Neural progenitor cell (in vitro differentiated cells): Measurements from ENCODE around the gene MINDY1. TPM values are rescaled to one million over a fixed set of nuclear protein-coding genes. Genes with fewer than 3 reads are reported as not detected.

Source experiments
- DNase-seq: peaks from one replicate; pipeline ENCODE4 v3.0.0-alpha.2; 2016; ENCODE audit warnings: low spot score
- H2AFZ ChIP-seq: fragments of 200-600 bp; sonication (generic); replicated peaks from 2 replicates; pipeline ENCODE4 v1.6.1; 2016; ENCODE audit warnings: antibody characterized with exemption
- H3F3A ChIP-seq: fragments of 200-600 bp; sonication (generic); 2 replicates; pipeline ENCODE4 v1.6.1; 2016; ENCODE audit warnings: antibody characterized with exemption, low read depth
- H3K27ac ChIP-seq: fragments of 200-600 bp; sonication (generic); 2 replicates; pipeline ENCODE4 v1.5.1; 2016; ENCODE audit warnings: mild to moderate bottlenecking
- H3K27me3 ChIP-seq: fragments of 200-600 bp; sonication (generic); 2 replicates; pipeline ENCODE4 v1.6.1; 2016; ENCODE audit warnings: mild to moderate bottlenecking, moderate library complexity
- H3K36me3 ChIP-seq: fragments of 200-600 bp; sonication (generic); 2 replicates; pipeline ENCODE4 v1.5.1; 2016
- H3K4me1 ChIP-seq: fragments of 200-600 bp; sonication (generic); 2 replicates; pipeline ENCODE4 v1.6.1; 2016; ENCODE audit warnings: mixed run types
- H3K4me2 ChIP-seq: fragments of 200-600 bp; sonication (generic); 2 replicates; pipeline ENCODE4 v1.6.1; 2016
- H3K4me3 ChIP-seq: fragments of 200-600 bp; sonication (generic); 2 replicates; pipeline ENCODE4 v1.5.1; 2016
- H3K79me2 ChIP-seq: fragments of 200-600 bp; sonication (generic); 2 replicates; pipeline ENCODE4 v1.6.1; 2016; ENCODE audit warnings: low read depth
- H3K9ac ChIP-seq: fragments of 200-600 bp; sonication (generic); 2 replicates; pipeline ENCODE4 v1.6.1; 2016
- H3K9me3 ChIP-seq: fragments of 200-600 bp; sonication (generic); 2 replicates; pipeline ENCODE4 v1.5.1; 2016; ENCODE audit warnings: low read depth
- H4K20me1 ChIP-seq: fragments of 200-600 bp; sonication (generic); 2 replicates; pipeline ENCODE4 v1.6.1; 2016; ENCODE audit warnings: low read depth
- H3K27ac Mint-ChIP-seq: 3 replicates; pipeline ENCODE4 v1.8.0; 2021; ENCODE audit warnings: mixed read lengths
- H3K27me3 Mint-ChIP-seq: 2 replicates; pipeline ENCODE4 v1.8.0; 2022; ENCODE audit warnings: low read depth, mild to moderate bottlenecking, inconsistent platforms, moderate library complexity, mixed read lengths; ENCODE audit not compliant: insufficient read depth
- H3K36me3 Mint-ChIP-seq: 3 replicates; pipeline ENCODE4 v1.8.0; 2021; ENCODE audit warnings: mixed read lengths
- H3K4me1 Mint-ChIP-seq: 3 replicates; pipeline ENCODE4 v1.8.0; 2021; ENCODE audit warnings: mixed read lengths
- H3K4me3 Mint-ChIP-seq: 3 replicates; pipeline ENCODE4 v1.8.0; 2021; ENCODE audit warnings: mild to moderate bottlenecking, moderate library complexity, mixed read lengths
- H3K9me3 Mint-ChIP-seq: 3 replicates; pipeline ENCODE4 v1.8.0; 2020; ENCODE audit warnings: mixed read lengths
- EZH2 ChIP-seq: fragments of 200-600 bp; sonication (generic); IDR thresholded peaks from 2 replicates; pipeline ENCODE4 v1.6.1; 2017; ENCODE audit warnings: antibody characterized with exemption, mild to moderate bottlenecking, moderate library complexity
- EZH2phosphoT487 ChIP-seq: fragments of 200-600 bp; sonication (generic); IDR thresholded peaks from 2 replicates; pipeline ENCODE4 v1.6.1; 2017; ENCODE audit warnings: antibody characterized with exemption
- total RNA-seq: library from RNA; depleted of rRNA; stranded (reverse); fragments of >200 nt; gene quantifications from 2 replicates; pipeline ENCODE4 v1.2.3, GENCODE V29; 2015; ENCODE audit warnings: low replicate concordance
- TF ChIP-seq, protein P1 (sequence below): fragments of 200-600 bp; sonication (generic); IDR thresholded peaks from 2 replicates; pipeline ENCODE4 v1.5.1; 2017; ENCODE audit warnings: antibody characterized with exemption, mild to moderate bottlenecking

Gene MINDY1
- total RNA-seq, 1 donor from 2014 or later, result 8.5 TPM

DNA sequence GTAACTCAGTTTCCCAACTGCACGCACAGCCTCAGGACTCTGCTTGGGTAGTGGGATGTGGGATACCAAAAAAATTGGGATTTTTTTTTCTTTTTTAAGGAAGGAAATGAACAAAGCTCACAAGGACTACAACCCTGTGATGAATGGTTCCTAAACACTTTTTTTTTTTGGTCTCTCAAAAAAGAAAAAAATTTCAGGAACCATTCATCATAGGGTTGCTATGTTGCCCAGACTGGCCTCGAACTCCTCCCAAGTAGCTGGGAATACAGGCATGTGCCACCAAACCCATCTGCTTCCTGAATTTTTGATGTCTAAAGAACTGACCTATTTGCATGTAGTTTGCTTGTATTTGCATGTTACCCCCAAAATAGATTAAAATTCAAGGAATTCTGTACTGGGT is 6.8 kb downstream of the MINDY1 start:
- no peaks in the 10 kb centered on the region for H3F3A ChIP-seq
- no peak overlapping the region for H3K27ac ChIP-seq
- no peaks in the 10 kb centered on the region for H3K79me2 ChIP-seq
- H3K36me3 ChIP-seq, result no peaks in the 10 kb centered on the region
- H3K27me3 ChIP-seq, result no peaks in the 10 kb centered on the region
- no peak overlapping the region for H2AFZ ChIP-seq
- no peak overlapping the region for H3K4me3 ChIP-seq
- no peak for TF ChIP-seq EZH2phosphoT487
- no peak for TF ChIP-seq EZH2
- TF ChIP-seq, protein P1, sequence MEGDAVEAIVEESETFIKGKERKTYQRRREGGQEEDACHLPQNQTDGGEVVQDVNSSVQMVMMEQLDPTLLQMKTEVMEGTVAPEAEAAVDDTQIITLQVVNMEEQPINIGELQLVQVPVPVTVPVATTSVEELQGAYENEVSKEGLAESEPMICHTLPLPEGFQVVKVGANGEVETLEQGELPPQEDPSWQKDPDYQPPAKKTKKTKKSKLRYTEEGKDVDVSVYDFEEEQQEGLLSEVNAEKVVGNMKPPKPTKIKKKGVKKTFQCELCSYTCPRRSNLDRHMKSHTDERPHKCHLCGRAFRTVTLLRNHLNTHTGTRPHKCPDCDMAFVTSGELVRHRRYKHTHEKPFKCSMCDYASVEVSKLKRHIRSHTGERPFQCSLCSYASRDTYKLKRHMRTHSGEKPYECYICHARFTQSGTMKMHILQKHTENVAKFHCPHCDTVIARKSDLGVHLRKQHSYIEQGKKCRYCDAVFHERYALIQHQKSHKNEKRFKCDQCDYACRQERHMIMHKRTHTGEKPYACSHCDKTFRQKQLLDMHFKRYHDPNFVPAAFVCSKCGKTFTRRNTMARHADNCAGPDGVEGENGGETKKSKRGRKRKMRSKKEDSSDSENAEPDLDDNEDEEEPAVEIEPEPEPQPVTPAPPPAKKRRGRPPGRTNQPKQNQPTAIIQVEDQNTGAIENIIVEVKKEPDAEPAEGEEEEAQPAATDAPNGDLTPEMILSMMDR, result no peak
- Mint-ChIP-seq H3K4me1 (peaks cover 18% of the 10 kb centered on the region), H3K4me3 (no peak overlapping the region), H3K27me3 (peaks cover 3% of the 10 kb centered on the region), H3K9me3 (no peaks in the 10 kb centered on the region), H3K27ac (no peak overlapping the region), H3K36me3 (peaks cover 18% of the 10 kb centered on the region)
- H3K9me3 ChIP-seq, result no peaks in the 10 kb centered on the region
- peaks cover 3% of the 10 kb centered on the region for H3K4me1 ChIP-seq
- H3K4me2 ChIP-seq, result no peak overlapping the region
- H3K9ac ChIP-seq, result no peak overlapping the region
- no peaks in the 10 kb centered on the region for H4K20me1 ChIP-seq
- DNase-seq, result no peak

DNA sequence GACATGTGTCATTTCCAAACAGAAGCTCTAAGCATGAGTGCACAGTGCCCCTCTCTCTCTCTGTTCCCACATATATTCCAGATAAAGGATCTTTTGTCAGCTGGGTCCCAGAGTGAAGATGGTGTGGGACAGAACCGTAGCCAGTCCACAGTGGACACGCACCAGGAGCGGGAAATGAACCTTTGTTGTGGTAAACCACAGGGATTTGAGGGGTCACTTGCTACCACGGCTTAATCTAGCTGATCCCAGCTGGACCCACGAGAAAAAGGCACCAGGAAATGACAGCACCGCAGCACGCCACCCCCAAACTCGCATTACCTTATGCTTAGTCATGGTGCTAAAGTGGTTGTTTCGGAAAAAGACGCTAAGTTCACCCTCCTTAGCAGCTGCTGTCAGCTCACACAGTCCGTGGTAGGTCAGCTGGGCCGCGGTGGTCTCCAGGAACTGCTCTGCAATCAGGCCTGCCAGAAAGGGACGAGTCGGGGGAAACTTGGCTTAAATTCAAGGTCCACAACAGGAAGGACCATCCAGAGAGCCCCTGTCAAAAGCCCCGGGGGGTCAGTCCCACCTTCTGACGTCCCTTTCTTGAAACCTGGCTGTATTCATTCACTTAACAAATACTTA is 7.5 kb downstream of the MINDY1 start:
- H3K36me3 Mint-ChIP-seq, result peaks cover 18% of the 10 kb centered on the region
- Histone ChIP-seq H3K9ac (no peak overlapping the region), H3K27ac (no peak overlapping the region), H3K27me3 (no peaks in the 10 kb centered on the region), H3K9me3 (no peaks in the 10 kb centered on the region), H3K79me2 (no peaks in the 10 kb centered on the region), H3F3A (no peaks in the 10 kb centered on the region), H3K4me1 (peaks cover 3% of the 10 kb centered on the region), H4K20me1 (no peaks in the 10 kb centered on the region), H3K4me2 (no peak overlapping the region), H3K36me3 (no peaks in the 10 kb centered on the region), H2AFZ (no peak overlapping the region), H3K4me3 (no peak overlapping the region)
- TF ChIP-seq EZH2 (no peak), EZH2phosphoT487 (no peak)
- TF ChIP-seq, protein P1, result no peak
- H3K4me1 Mint-ChIP-seq, result peaks cover 12% of the 10 kb centered on the region
- no peaks in the 10 kb centered on the region for H3K9me3 Mint-ChIP-seq
- peaks cover 3% of the 10 kb centered on the region for H3K27me3 Mint-ChIP-seq
- no peak for DNase-seq
- H3K4me3 Mint-ChIP-seq, result no peak overlapping the region
- H3K27ac Mint-ChIP-seq, result no peak overlapping the region

DNA sequence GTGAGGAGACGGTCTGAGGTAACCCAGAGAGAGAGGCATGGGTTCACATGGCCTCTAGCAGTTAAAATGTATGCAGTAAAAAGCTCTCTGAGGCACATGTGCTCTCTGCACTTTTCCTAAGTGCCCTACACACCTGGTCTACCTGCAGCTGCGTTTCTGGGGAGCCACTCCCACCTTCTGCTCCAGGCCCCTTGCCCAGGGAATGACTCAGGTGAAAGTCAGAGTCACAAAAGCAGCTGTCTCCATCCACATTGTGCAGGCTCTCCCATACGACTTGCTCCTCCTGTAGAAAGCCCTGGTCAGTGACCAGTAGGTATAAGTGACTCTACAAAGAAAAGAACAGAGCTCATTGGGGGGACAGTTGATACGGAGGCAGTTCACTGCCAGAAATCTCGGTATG is 8.8 kb downstream of the MINDY1 start:
- no peaks in the 10 kb centered on the region for H4K20me1 ChIP-seq
- H3K36me3 Mint-ChIP-seq, result peaks cover 18% of the 10 kb centered on the region
- peaks cover 3% of the 10 kb centered on the region for H3K27me3 Mint-ChIP-seq
- H3K79me2 ChIP-seq, result no peaks in the 10 kb centered on the region
- peaks cover 3% of the 10 kb centered on the region for H3K4me1 ChIP-seq
- H3K27ac ChIP-seq, result no peak overlapping the region
- H3K4me3 Mint-ChIP-seq, result no peak overlapping the region
- H3F3A ChIP-seq, result no peaks in the 10 kb centered on the region
- no peak for TF ChIP-seq EZH2phosphoT487
- TF ChIP-seq EZH2, result no peak
- TF ChIP-seq, protein P1, result no peak
- no peaks in the 10 kb centered on the region for H3K9me3 ChIP-seq
- no peak overlapping the region for H3K4me2 ChIP-seq
- DNase-seq, result no peak
- no peak overlapping the region for H3K4me3 ChIP-seq
- no peaks in the 10 kb centered on the region for H3K27me3 ChIP-seq
- H3K9me3 Mint-ChIP-seq, result no peaks in the 10 kb centered on the region
- peaks cover 10% of the 10 kb centered on the region for H3K4me1 Mint-ChIP-seq
- H3K36me3 ChIP-seq, result no peaks in the 10 kb centered on the region
- no peak overlapping the region for H3K27ac Mint-ChIP-seq
- no peak overlapping the region for H3K9ac ChIP-seq
- H2AFZ ChIP-seq, result no peak overlapping the region
